ENCODE data around the gene NIPAL3. TPM values are rescaled to one million over a fixed set of nuclear protein-coding genes. Genes with fewer than 3 reads are reported as not detected.

Gene NIPAL3
- total and polyA plus RNA-seq, 9 donors, result 4.4 to 22.3 (median 13.1) TPM

DNA sequence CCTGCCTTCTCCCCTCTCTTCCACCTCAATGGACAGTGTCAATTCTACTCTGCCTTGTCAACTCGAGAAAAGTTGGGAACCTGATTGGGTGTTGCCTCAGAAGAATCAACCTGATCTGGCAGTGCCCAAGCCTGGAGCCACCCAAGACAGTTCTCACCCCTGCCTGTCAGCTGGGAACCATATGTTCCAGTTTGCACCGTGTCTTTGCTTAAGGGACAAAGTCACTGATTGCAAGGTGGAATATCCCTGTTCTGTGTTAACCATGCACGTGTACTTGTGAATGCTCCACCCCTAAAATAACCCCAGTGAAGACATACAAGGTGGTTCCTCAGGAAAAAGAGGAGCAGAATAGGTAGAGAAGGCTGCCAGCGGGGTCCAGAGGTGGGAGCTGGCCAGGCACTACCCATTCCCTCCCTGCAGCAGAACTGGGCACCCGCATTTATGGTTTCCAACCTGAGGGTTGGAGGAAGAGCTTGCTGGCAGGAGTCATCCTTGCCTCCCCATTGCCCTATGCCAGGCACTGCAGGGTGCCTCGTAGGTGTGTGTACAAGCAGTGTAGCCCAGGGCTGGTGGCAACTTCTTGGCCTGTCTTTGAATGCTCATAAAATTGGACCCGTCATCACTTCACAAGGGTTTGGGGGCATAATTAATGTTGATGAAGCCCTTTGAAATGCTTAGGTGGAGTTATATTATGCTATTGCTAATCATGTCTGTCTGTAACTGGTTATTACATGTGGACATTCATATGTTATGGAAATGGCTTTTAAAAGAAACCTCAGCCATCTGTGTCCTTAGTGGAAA, 11.3 kb downstream of the NIPAL3 start:
- DNase-seq, result no peak
- H3K4me1 ChIP-seq (ENCODE audit: insufficient read depth), result no peaks in the 10 kb centered on the region
- no peak for TF ChIP-seq POLR2A (IDR thresholded peaks at IDR 0.05)
- TF ChIP-seq, protein P1, sequence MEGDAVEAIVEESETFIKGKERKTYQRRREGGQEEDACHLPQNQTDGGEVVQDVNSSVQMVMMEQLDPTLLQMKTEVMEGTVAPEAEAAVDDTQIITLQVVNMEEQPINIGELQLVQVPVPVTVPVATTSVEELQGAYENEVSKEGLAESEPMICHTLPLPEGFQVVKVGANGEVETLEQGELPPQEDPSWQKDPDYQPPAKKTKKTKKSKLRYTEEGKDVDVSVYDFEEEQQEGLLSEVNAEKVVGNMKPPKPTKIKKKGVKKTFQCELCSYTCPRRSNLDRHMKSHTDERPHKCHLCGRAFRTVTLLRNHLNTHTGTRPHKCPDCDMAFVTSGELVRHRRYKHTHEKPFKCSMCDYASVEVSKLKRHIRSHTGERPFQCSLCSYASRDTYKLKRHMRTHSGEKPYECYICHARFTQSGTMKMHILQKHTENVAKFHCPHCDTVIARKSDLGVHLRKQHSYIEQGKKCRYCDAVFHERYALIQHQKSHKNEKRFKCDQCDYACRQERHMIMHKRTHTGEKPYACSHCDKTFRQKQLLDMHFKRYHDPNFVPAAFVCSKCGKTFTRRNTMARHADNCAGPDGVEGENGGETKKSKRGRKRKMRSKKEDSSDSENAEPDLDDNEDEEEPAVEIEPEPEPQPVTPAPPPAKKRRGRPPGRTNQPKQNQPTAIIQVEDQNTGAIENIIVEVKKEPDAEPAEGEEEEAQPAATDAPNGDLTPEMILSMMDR (IDR thresholded peaks at IDR 0.05), result no peak
- TF ChIP-seq EP300 (IDR thresholded peaks at IDR 0.05), result no peak
- intact Hi-C loops (cut with DNase I), result no loop called here
- H3K9me3 ChIP-seq, result no peaks in the 10 kb centered on the region
- no peak overlapping the region for H3K4me3 ChIP-seq
- H3K36me3 ChIP-seq, result no peaks in the 10 kb centered on the region
- WGBS, 3 donors, result 94 to 98% (median 95%) methylated on average over 7 of the region's 7 CpGs
- no peaks in the 10 kb centered on the region for H3K27me3 ChIP-seq
- no peak overlapping the region for H3K27ac ChIP-seq

DNA sequence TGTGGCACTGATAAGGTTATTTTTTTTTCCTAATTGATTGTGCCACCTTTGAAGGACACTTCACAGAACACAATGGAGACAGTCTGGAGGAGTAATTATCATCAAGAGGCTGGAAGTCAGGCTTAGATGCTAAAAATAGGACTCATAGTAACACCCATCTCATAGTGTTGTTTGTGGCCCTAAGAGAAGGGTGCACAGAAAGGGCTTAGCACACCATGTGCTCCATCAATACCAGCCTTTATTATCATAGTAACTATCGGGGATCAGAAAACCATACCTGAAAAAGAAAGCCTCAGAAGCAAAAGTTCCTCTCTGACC, 11.9 kb downstream of the NIPAL3 start:
- DNase-seq, result no peak
- intact Hi-C loops (cut with DNase I), result no loop called here

DNA sequence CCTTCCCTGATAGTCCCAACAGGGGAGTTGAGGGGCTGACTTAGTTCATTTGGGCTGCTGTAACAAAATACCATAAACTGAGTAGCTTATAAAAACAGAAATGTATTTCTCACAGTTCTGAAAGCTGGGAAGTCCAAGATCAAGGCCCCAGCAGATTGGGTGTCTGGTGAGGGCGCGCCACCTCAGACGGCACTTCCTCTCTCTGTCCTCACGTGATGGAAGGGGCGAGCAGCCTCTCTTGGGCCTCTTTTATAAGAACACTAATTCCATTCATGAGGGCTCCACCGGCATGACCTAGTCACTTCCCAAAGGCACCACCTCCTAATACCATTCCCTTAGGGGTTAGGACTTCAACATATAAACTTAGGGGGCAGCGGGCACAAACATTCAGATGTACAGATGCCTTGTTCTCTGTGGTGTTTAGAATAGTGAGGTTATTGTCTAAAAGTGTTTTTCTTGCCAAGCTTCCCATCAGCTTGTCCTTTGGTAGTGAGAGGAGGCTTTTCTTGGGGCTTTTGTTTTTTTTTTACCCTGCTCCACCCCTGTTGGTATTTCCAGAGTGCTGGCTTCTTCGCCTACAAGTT, 20.3 kb downstream of the NIPAL3 start:
- TF ChIP-seq, protein P1 (IDR thresholded peaks at IDR 0.05), result no peak
- TF ChIP-seq POLR2A (IDR thresholded peaks at IDR 0.05) (no peak), EP300 (IDR thresholded peaks at IDR 0.05) (no peak)
- Histone ChIP-seq H3K4me3 (no peak overlapping the region), H3K9me3 (no peaks in the 10 kb centered on the region), H3K27me3 (no peaks in the 10 kb centered on the region), H3K36me3 (no peaks in the 10 kb centered on the region), H3K27ac (no peak overlapping the region), H3K4me1 (ENCODE audit: insufficient read depth) (no peaks in the 10 kb centered on the region)
- intact Hi-C loops (cut with DNase I), result no loop called here
- DNase-seq, result no peak
- 80 to 92% (median 82%) methylated on average over 8 of the region's 8 CpGs for WGBS, 3 donors

More for the DNA sequence above, 11.9 kb downstream of the NIPAL3 start:
- Histone ChIP-seq H3K27ac (no peak overlapping the region), H3K4me3 (no peak overlapping the region), H3K4me1 (ENCODE audit: insufficient read depth) (no peaks in the 10 kb centered on the region), H3K9me3 (no peaks in the 10 kb centered on the region), H3K36me3 (no peaks in the 10 kb centered on the region), H3K27me3 (no peaks in the 10 kb centered on the region)
- 85 to 92% (median 88%) methylated on average over 1 of the region's 1 CpG for WGBS, 3 donors
- TF ChIP-seq, protein P1 (IDR thresholded peaks at IDR 0.05), result no peak
- no peak for TF ChIP-seq POLR2A (IDR thresholded peaks at IDR 0.05)

DNA sequence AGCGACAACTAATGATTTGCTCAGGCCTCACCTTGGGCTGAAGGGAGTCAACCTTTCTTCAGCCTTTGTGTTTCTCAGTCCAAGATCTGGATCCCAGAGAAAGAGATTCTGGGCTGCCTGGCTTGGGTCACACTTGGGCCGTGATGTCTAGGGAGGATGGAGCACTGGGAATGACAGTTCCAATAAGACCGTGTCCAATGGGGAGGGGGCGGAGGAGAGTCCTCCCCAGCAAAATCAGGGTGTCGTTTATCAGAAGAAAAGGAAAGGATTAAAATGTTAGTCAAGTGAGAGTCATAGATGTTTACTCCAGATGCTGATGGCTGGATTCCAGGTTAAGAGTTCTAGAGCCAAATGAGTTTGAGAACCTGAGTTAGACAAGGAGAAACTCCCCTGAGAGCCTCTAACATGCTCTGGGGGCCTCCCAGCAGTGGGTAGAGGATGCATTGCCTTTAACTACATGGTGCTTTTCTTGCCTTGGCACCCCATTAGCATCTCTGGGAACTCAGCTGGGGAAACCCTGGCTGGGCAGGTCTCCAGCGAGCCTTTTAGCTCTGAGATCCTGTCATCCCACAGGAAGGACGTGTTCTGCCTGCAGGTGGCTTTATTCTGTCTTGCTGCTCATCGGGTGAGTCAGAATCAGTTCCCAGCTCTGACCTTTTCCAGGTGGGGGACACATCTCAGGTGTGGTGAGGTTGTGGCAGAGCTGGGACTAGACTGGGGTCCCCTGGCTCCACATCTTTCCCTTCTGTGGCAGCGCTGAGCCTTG, 22.2 kb downstream of the NIPAL3 start:
- H3K9me3 ChIP-seq, result no peaks in the 10 kb centered on the region
- TF ChIP-seq EP300 (IDR thresholded peaks at IDR 0.05) (no peak), POLR2A (IDR thresholded peaks at IDR 0.05) (no peak)
- TF ChIP-seq, protein P1 (IDR thresholded peaks at IDR 0.05), result no peak
- no peaks in the 10 kb centered on the region for H3K4me1 ChIP-seq (ENCODE audit: insufficient read depth)
- no peak for DNase-seq
- intact Hi-C loops (cut with DNase I), result no loop called here
- no peaks in the 10 kb centered on the region for H3K27me3 ChIP-seq
- H3K36me3 ChIP-seq, result no peaks in the 10 kb centered on the region
- no peak overlapping the region for H3K4me3 ChIP-seq
- 73 to 78% (median 77%) methylated on average over 9 of the region's 9 CpGs for WGBS, 3 donors
- H3K27ac ChIP-seq, result no peak overlapping the region
